DND-41 (cell line): ENCODE data around the gene DRD4.

Source experiments
- CTCF ChIP-seq: IDR thresholded peaks from 2 replicates; pipeline ENCODE4 v1.5.1; 2012; ENCODE audit warnings: borderline replicate concordance, low read length, moderate library complexity, mild to moderate bottlenecking; ENCODE audit not compliant: poor library complexity, severe bottlenecking; ENCODE audit errors: extremely low read depth
- EZH2 ChIP-seq: IDR thresholded peaks from 3 replicates; pipeline ENCODE4 v1.6.1; 2012; ENCODE audit warnings: borderline replicate concordance, low read depth, mild to moderate bottlenecking, moderate library complexity, low read length, inconsistent platforms; ENCODE audit not compliant: severe bottlenecking

- TF ChIP-seq EZH2, result no peak
- TF ChIP-seq CTCF, result no peak
Measured at GRCh38 chr11:646214-646613, 9.1 kb downstream of the DRD4 start.
